Measurements from ENCODE around the gene MRM2. TPM values are rescaled to one million over a fixed set of nuclear protein-coding genes. Genes with fewer than 3 reads are reported as not detected.

MRM2 gene
- total RNA-seq, 1 experiment from 2014 or later: 35.5 TPM

DNA sequence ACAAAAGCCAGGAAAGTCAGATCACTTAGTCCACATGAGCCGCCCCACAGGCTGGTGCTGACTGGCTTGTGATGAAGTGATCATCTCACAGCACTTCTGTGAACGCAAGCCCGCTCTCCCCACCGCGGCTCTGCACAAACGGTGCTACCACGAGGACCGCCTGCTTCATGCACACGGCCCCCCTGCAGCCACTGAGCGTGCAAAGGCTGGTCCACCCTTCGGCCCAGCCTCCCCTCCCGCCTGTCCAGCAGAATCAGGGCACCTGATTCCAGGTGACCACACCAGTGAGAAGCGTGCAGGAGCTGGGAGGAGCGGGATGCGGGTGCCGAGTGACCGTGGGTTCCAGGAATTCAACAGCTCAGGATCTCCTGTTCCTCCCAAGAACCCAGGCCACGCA, 41.4 kb downstream of the MRM2 start:
- Histone ChIP-seq H3K27ac (ENCODE audit: low read length) (no peak overlapping the region), H3K4me1 (ENCODE audit: low read length) (peaks cover 18% of the 10 kb centered on the region), H3K9me2 (replicated peaks; ENCODE audit: insufficient read depth, low read length) (no peaks in the 10 kb centered on the region), H3K27me3 (ENCODE audit: low read length) (no peaks in the 10 kb centered on the region), H3K4me3 (ENCODE audit: low read length) (no peak overlapping the region), H3K79me2 (ENCODE audit: low read length) (peaks cover 18% of the 10 kb centered on the region), H3K9me3 (ENCODE audit: low read length) (peaks cover 3% of the 10 kb centered on the region), H2AFZ (ENCODE audit: low read length) (no peak overlapping the region), H3K4me2 (ENCODE audit: low read depth, low read length, poor library complexity, severe bottlenecking) (no peak overlapping the region), H3K36me3 (ENCODE audit: insufficient read depth, low read length) (peaks cover 25% of the 10 kb centered on the region), H4K20me1 (ENCODE audit: insufficient read depth, low read depth, low read length) (peaks cover 11% of the 10 kb centered on the region), H3K9ac (ENCODE audit: low read length) (no peak overlapping the region)
- DNase-seq: no peak

DNA sequence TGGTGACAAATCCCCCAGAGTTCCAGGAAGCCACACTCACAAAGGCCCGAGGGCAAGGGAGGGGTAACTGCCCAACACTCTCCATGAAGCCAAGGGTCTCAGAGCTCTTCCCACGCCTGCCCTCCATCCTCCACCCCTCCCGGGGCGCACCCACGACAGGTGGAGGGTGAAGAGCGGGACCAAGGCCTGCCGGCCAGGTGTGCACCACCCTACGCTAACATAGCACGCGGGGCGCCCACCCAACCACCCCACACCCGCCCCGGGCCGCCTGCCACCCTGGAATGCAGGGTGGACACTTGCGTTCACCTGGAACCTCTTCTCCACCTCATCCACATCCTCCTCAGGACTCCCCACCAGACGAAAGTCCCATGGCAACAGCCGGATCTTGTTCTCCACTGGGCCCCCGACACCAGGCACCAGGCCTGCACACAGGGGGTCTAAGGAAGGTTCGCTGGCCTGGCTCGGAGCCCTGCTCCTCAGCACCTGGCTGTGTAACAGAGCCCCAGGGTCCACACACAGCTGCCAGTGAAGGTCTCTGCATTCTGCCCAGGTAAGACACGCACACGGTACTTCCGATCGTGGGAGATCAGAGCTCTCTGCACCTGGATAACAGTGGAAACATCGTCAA, 41.9 kb downstream of the MRM2 start:
- Histone ChIP-seq H3K4me1 (ENCODE audit: low read length) (peaks cover 18% of the 10 kb centered on the region), H3K36me3 (ENCODE audit: insufficient read depth, low read length) (peaks cover 30% of the 10 kb centered on the region), H3K27me3 (ENCODE audit: low read length) (no peaks in the 10 kb centered on the region)

DNA sequence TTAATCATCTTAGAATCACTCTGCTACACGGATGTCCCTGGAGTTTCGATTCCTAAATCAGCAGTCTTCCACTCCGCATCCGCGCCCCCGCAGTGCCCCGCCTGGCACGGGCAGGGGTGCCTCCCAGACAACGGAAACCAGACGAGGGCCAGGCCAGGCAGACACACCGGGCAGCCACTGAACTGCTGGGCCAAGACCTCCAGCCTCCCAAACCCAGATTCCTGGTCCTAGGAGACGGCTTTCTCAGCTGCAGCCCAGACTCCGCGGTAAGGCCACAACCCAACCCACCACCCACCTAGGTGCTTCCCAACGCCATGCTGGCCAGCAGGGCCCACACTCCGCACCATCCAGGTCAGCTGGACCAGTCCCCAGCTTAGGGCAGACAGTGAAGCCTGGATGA, 42.5 kb downstream of the MRM2 start:
- peaks cover 8% of the 10 kb centered on the region for H3K9me3 ChIP-seq (ENCODE audit: low read length)
- no peak overlapping the region for H2AFZ ChIP-seq (ENCODE audit: low read length)
- H3K9ac ChIP-seq (ENCODE audit: low read length): no peak overlapping the region
- peaks cover 18% of the 10 kb centered on the region for H3K4me1 ChIP-seq (ENCODE audit: low read length)
- H3K79me2 ChIP-seq (ENCODE audit: low read length): peaks cover 21% of the 10 kb centered on the region
- H3K36me3 ChIP-seq (ENCODE audit: insufficient read depth, low read length): peaks cover 32% of the 10 kb centered on the region
- H3K4me3 ChIP-seq (ENCODE audit: low read length): no peak overlapping the region
- H3K27me3 ChIP-seq (ENCODE audit: low read length): no peaks in the 10 kb centered on the region
- H3K9me2 ChIP-seq (replicated peaks; ENCODE audit: insufficient read depth, low read length): no peaks in the 10 kb centered on the region
- H3K4me2 ChIP-seq (ENCODE audit: low read depth, low read length, poor library complexity, severe bottlenecking): no peak overlapping the region
- H4K20me1 ChIP-seq (ENCODE audit: insufficient read depth, low read depth, low read length): peaks cover 11% of the 10 kb centered on the region
- H3K27ac ChIP-seq (ENCODE audit: low read length): no peak overlapping the region
- DNase-seq: no peak

More for the DNA sequence above, 41.9 kb downstream of the MRM2 start:
- no peak for DNase-seq
- Histone ChIP-seq H4K20me1 (ENCODE audit: insufficient read depth, low read depth, low read length) (peaks cover 11% of the 10 kb centered on the region), H3K9me3 (ENCODE audit: low read length) (peaks cover 8% of the 10 kb centered on the region), H3K4me2 (ENCODE audit: low read depth, low read length, poor library complexity, severe bottlenecking) (no peak overlapping the region), H3K27ac (ENCODE audit: low read length) (no peak overlapping the region), H3K9me2 (replicated peaks; ENCODE audit: insufficient read depth, low read length) (no peaks in the 10 kb centered on the region), H2AFZ (ENCODE audit: low read length) (no peak overlapping the region), H3K4me3 (ENCODE audit: low read length) (no peak overlapping the region), H3K79me2 (ENCODE audit: low read length) (peaks cover 21% of the 10 kb centered on the region), H3K9ac (ENCODE audit: low read length) (no peak overlapping the region)

DNA sequence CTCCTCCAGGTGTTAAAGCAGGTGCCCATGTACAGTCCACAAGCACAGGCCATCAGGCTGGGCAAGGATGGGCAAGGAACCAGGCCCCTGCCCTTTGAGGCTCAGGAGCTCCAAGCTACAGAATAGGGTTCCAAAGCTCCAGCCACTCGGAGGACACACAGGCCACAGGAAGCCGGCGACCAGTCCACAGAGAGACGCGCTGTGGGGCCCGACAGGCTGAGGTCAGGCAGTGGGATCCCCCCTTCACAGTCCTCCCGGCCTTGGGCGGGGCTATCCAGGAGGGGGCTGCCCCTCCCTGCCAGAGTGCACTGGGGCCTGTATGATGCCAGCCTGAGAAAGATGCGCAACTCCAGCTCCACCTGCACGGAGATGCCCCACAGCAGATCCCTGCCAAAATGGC, 43.2 kb downstream of the MRM2 start:
- Histone ChIP-seq H3K9me2 (replicated peaks; ENCODE audit: insufficient read depth, low read length) (no peaks in the 10 kb centered on the region), H3K4me3 (ENCODE audit: low read length) (no peak overlapping the region), H3K79me2 (ENCODE audit: low read length) (peaks cover 26% of the 10 kb centered on the region), H3K4me1 (ENCODE audit: low read length) (peaks cover 10% of the 10 kb centered on the region), H3K27ac (ENCODE audit: low read length) (no peak overlapping the region), H2AFZ (ENCODE audit: low read length) (no peak overlapping the region), H3K36me3 (ENCODE audit: insufficient read depth, low read length) (peaks cover 32% of the 10 kb centered on the region), H3K27me3 (ENCODE audit: low read length) (no peaks in the 10 kb centered on the region), H4K20me1 (ENCODE audit: insufficient read depth, low read depth, low read length) (peaks cover 11% of the 10 kb centered on the region), H3K9me3 (ENCODE audit: low read length) (peaks cover 8% of the 10 kb centered on the region), H3K9ac (ENCODE audit: low read length) (no peak overlapping the region), H3K4me2 (ENCODE audit: low read depth, low read length, poor library complexity, severe bottlenecking) (no peak overlapping the region)
- DNase-seq: no peak

DNA sequence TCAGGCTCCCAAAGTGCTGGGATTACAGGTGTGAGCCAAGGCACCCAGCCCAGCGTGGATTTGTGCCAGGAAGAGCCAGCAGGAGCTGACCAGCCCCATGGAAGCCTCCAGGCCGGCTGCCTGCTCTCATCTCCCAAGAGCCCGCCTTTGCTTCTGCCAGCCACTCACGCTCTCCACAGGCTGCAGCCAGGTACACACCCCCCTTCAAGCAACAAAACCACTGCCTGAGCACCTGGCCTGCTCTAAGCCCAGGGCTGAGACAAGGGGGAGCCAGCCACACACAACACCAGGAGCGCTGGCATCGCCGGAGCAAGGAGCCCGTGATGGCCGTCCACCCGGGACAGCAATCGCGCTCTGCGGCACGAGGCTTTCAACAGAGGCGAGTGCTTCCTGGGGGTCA, 43.8 kb downstream of the MRM2 start:
- no peak for DNase-seq
- Histone ChIP-seq H3K9me3 (ENCODE audit: low read length) (peaks cover 8% of the 10 kb centered on the region), H3K9ac (ENCODE audit: low read length) (no peak overlapping the region)

DNA sequence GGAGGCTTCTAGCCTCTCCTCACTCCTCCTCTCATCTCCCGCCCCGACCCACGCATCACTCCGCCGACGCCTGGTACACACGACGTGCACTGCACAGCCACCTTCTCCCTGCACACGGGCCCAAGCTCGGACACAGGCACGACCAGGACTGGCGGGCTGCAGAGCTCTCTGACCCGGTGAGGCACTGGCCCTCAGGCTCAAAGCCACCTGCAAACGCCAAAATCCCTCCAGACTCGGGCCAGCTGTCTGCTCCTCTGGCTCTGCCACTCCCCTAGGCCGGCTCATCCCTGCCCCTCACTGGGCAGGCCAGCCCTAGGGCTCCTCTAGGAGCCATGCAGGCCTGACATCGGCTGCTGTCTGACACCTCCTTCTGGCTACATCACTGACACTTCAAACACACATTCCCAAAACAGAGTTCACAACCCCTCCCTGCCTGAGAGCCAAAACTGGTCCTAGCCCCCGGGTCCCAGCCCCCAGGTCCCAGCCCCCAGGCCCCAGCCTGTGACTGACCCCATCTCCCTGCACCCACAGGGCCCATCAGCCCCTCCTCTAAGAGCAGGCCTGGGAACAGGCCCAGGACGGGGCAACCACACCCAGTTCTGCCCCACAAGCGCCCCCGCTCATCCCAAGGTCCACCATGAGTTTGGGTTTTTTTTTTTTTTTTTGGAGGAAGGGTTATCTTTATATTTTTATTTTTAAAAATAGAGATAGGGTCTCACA, 44.4 kb downstream of the MRM2 start:
- no peaks in the 10 kb centered on the region for H3K4me1 ChIP-seq (ENCODE audit: low read length)
- H4K20me1 ChIP-seq (ENCODE audit: insufficient read depth, low read depth, low read length): peaks cover 1% of the 10 kb centered on the region
- no peak overlapping the region for H3K27ac ChIP-seq (ENCODE audit: low read length)
- no peak overlapping the region for H3K9ac ChIP-seq (ENCODE audit: low read length)
- peaks cover 8% of the 10 kb centered on the region for H3K9me3 ChIP-seq (ENCODE audit: low read length)
- no peak overlapping the region for H3K4me2 ChIP-seq (ENCODE audit: low read depth, low read length, poor library complexity, severe bottlenecking)
- H3K9me2 ChIP-seq (replicated peaks; ENCODE audit: insufficient read depth, low read length): no peaks in the 10 kb centered on the region
- no peak for DNase-seq
- no peaks in the 10 kb centered on the region for H3K27me3 ChIP-seq (ENCODE audit: low read length)
- no peak overlapping the region for H3K4me3 ChIP-seq (ENCODE audit: low read length)
- H3K79me2 ChIP-seq (ENCODE audit: low read length): peaks cover 18% of the 10 kb centered on the region
- H3K36me3 ChIP-seq (ENCODE audit: insufficient read depth, low read length): peaks cover 32% of the 10 kb centered on the region
- no peak overlapping the region for H2AFZ ChIP-seq (ENCODE audit: low read length)

More for the DNA sequence above, 43.8 kb downstream of the MRM2 start:
- peaks cover 32% of the 10 kb centered on the region for H3K36me3 ChIP-seq (ENCODE audit: insufficient read depth, low read length)
- no peak overlapping the region for H3K4me3 ChIP-seq (ENCODE audit: low read length)
- peaks cover 4% of the 10 kb centered on the region for H3K4me1 ChIP-seq (ENCODE audit: low read length)
- H2AFZ ChIP-seq (ENCODE audit: low read length): no peak overlapping the region
- H3K9me2 ChIP-seq (replicated peaks; ENCODE audit: insufficient read depth, low read length): no peaks in the 10 kb centered on the region
- peaks cover 24% of the 10 kb centered on the region for H3K79me2 ChIP-seq (ENCODE audit: low read length)
- H3K27ac ChIP-seq (ENCODE audit: low read length): no peak overlapping the region
- H3K4me2 ChIP-seq (ENCODE audit: low read depth, low read length, poor library complexity, severe bottlenecking): no peak overlapping the region
- H3K27me3 ChIP-seq (ENCODE audit: low read length): no peaks in the 10 kb centered on the region
- H4K20me1 ChIP-seq (ENCODE audit: insufficient read depth, low read depth, low read length): peaks cover 8% of the 10 kb centered on the region

DNA sequence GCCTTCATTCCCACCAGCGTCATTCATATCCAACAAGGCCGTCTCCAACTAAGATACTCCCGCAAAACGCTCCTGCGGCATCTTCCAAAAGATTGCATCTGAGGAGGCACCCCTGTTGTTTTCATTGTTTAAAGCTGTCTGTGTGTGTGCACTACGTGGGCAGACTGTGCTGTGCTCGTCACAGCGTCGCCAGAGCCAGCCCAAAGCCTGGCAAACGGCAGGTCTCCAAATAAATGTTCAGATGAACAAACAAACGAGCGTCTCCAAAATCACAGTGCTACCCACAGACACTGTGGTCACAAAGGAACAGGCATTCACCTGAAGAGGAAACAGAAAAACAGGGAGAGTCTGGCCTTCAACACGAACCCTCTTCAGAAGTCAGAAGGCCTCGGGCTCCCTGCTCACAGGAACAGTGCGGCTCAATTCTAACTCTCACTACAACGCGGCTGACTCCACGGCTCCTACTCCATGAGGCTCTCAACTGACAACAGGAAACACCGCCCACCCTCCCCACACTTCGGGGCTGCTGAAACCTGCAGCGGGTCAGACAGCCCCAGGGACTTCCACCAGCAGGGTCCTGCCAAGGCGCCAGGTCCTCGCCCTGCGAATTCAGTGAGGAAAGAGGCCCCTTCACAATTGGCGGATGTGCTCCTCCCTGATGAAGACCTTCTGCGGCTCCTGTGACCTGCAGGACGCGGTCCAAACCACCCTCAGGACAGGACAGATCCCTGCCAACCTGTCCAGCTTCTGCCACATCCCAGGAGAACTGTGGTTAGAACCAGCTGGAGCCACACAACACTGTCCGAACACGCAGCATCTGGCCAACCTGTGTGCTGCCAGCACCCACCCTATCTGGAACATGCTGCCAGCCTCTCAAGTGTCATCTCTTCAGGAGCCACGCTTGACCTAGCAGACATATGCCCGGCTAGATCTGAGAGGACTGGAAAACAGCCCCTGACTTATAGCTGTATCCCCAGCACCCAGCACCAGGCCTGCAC, 45.3 kb downstream of the MRM2 start:
- H3K79me2 ChIP-seq (ENCODE audit: low read length): peaks cover 12% of the 10 kb centered on the region; the same call in 1 of the 2 replicates
- DNase-seq: no peak
- no peak overlapping the region for H3K4me2 ChIP-seq (ENCODE audit: low read depth, low read length, poor library complexity, severe bottlenecking)
- H3K4me1 ChIP-seq (ENCODE audit: low read length): no peaks in the 10 kb centered on the region
- H3K9me2 ChIP-seq (replicated peaks; ENCODE audit: insufficient read depth, low read length): no peaks in the 10 kb centered on the region
- no peak overlapping the region for H2AFZ ChIP-seq (ENCODE audit: low read length)
- H3K4me3 ChIP-seq (ENCODE audit: low read length): no peak overlapping the region
- peaks cover 8% of the 10 kb centered on the region for H3K9me3 ChIP-seq (ENCODE audit: low read length)
- H3K9ac ChIP-seq (ENCODE audit: low read length): no peak overlapping the region
- H3K27me3 ChIP-seq (ENCODE audit: low read length): no peaks in the 10 kb centered on the region
- H4K20me1 ChIP-seq (ENCODE audit: insufficient read depth, low read depth, low read length): no peaks in the 10 kb centered on the region
- no peak overlapping the region for H3K27ac ChIP-seq (ENCODE audit: low read length)
- peaks cover 32% of the 10 kb centered on the region for H3K36me3 ChIP-seq (ENCODE audit: insufficient read depth, low read length)

Measured in Karpas-422 (cell line).